Measurements from ENCODE around the gene DNAH6.

Gene DNAH6

GRCh38 chr2:84636080-84636971, 120.0 kb downstream of the DNAH6 start:
- Histone ChIP-seq H3K18ac (ENCODE audit: low read length) (no peak overlapping the region), H2AK5ac (ENCODE audit: low read length) (no peak overlapping the region), H4K8ac (ENCODE audit: low read depth, low read length) (no peak overlapping the region), H3K79me2 (ENCODE audit: control insufficient read depth, insufficient read depth, low read length) (no peaks in the 10 kb centered on the region), H3K27ac (ENCODE audit: low read depth, low read length) (no peak overlapping the region), H2BK15ac (replicated peaks; ENCODE audit: low read depth) (no peak overlapping the region), H3K4ac (ENCODE audit: low read depth, low read length) (no peak overlapping the region), H3K4me2 (ENCODE audit: low read length) (no peak overlapping the region), H3K27me3 (ENCODE audit: insufficient read depth, low read length, poor library complexity) (no peaks in the 10 kb centered on the region), H4K5ac (ENCODE audit: low read length) (no peak overlapping the region), H2BK5ac (ENCODE audit: low read length) (no peak overlapping the region), H3K79me1 (ENCODE audit: low read length) (no peaks in the 10 kb centered on the region), H3K4me3 (ENCODE audit: low read length) (no peak overlapping the region), H3K4me1 (ENCODE audit: control insufficient read depth, low read depth, low read length) (no peaks in the 10 kb centered on the region), H3K23ac (ENCODE audit: low read length) (no peak overlapping the region), H3K9ac (ENCODE audit: low read length) (no peak overlapping the region), H3K36me3 (ENCODE audit: control insufficient read depth, insufficient read depth, low read length) (no peaks in the 10 kb centered on the region), H3K56ac (ENCODE audit: low read length) (no peak overlapping the region), H2BK120ac (ENCODE audit: low read depth, low read length) (no peak overlapping the region)
- WGBS (ENCODE audit: extremely low coverage, insufficient coverage, low lambda C conversion rate): no CpG with 5 or more reads among the region's 2 CpGs
- no peak for DNase-seq

GRCh38 chr2:84639751-84640150, 123.5 kb downstream of the DNAH6 start:
- DNase-seq: no peak
- WGBS (ENCODE audit: extremely low coverage, insufficient coverage, low lambda C conversion rate): no CpG with 5 or more reads among the region's 5 CpGs

GRCh38 chr2:84640411-84640810, 124.1 kb downstream of the DNAH6 start:
- H4K8ac ChIP-seq (ENCODE audit: low read depth, low read length): no peak overlapping the region
- H3K27ac ChIP-seq (ENCODE audit: low read depth, low read length): no peak overlapping the region
- DNase-seq: no peak
- no peak overlapping the region for H3K4ac ChIP-seq (ENCODE audit: low read depth, low read length)
- H3K4me3 ChIP-seq (ENCODE audit: low read length): no peak overlapping the region
- no peak overlapping the region for H2BK5ac ChIP-seq (ENCODE audit: low read length)
- no peak overlapping the region for H2BK120ac ChIP-seq (ENCODE audit: low read depth, low read length)
- no peak overlapping the region for H2BK15ac ChIP-seq (replicated peaks; ENCODE audit: low read depth)
- no peaks in the 10 kb centered on the region for H3K36me3 ChIP-seq (ENCODE audit: control insufficient read depth, insufficient read depth, low read length)
- H3K79me2 ChIP-seq (ENCODE audit: control insufficient read depth, insufficient read depth, low read length): no peaks in the 10 kb centered on the region
- no peak overlapping the region for H2AK5ac ChIP-seq (ENCODE audit: low read length)
- WGBS (ENCODE audit: extremely low coverage, insufficient coverage, low lambda C conversion rate): no CpG with 5 or more reads among the region's 2 CpGs
- H4K5ac ChIP-seq (ENCODE audit: low read length): no peak overlapping the region
- H3K18ac ChIP-seq (ENCODE audit: low read length): no peak overlapping the region
- H3K23ac ChIP-seq (ENCODE audit: low read length): no peak overlapping the region
- no peaks in the 10 kb centered on the region for H3K4me1 ChIP-seq (ENCODE audit: control insufficient read depth, low read depth, low read length)
- H3K79me1 ChIP-seq (ENCODE audit: low read length): no peaks in the 10 kb centered on the region
- H3K9ac ChIP-seq (ENCODE audit: low read length): no peak overlapping the region
- no peak overlapping the region for H3K56ac ChIP-seq (ENCODE audit: low read length)
- H3K27me3 ChIP-seq (ENCODE audit: insufficient read depth, low read length, poor library complexity): no peaks in the 10 kb centered on the region
- H3K4me2 ChIP-seq (ENCODE audit: low read length): no peak overlapping the region

More at GRCh38 chr2:84639751-84640150, 123.5 kb downstream of the DNAH6 start:
- Histone ChIP-seq H3K79me2 (ENCODE audit: control insufficient read depth, insufficient read depth, low read length) (no peaks in the 10 kb centered on the region), H3K27me3 (ENCODE audit: insufficient read depth, low read length, poor library complexity) (no peaks in the 10 kb centered on the region), H3K79me1 (ENCODE audit: low read length) (no peaks in the 10 kb centered on the region), H4K5ac (ENCODE audit: low read length) (no peak overlapping the region), H3K4ac (ENCODE audit: low read depth, low read length) (no peak overlapping the region), H3K18ac (ENCODE audit: low read length) (no peak overlapping the region), H4K8ac (ENCODE audit: low read depth, low read length) (no peak overlapping the region), H2BK120ac (ENCODE audit: low read depth, low read length) (no peak overlapping the region), H2AK5ac (ENCODE audit: low read length) (no peak overlapping the region), H3K4me1 (ENCODE audit: control insufficient read depth, low read depth, low read length) (no peaks in the 10 kb centered on the region), H3K27ac (ENCODE audit: low read depth, low read length) (no peak overlapping the region), H2BK5ac (ENCODE audit: low read length) (no peak overlapping the region), H3K23ac (ENCODE audit: low read length) (no peak overlapping the region), H3K4me3 (ENCODE audit: low read length) (no peak overlapping the region), H3K36me3 (ENCODE audit: control insufficient read depth, insufficient read depth, low read length) (no peaks in the 10 kb centered on the region), H3K56ac (ENCODE audit: low read length) (no peak overlapping the region), H3K9ac (ENCODE audit: low read length) (no peak overlapping the region), H3K4me2 (ENCODE audit: low read length) (no peak overlapping the region), H2BK15ac (replicated peaks; ENCODE audit: low read depth) (no peak overlapping the region)

GRCh38 chr2:84641021-84641420, 124.7 kb downstream of the DNAH6 start:
- no peak overlapping the region for H3K4me3 ChIP-seq (ENCODE audit: low read length)
- no peaks in the 10 kb centered on the region for H3K36me3 ChIP-seq (ENCODE audit: control insufficient read depth, insufficient read depth, low read length)
- H4K8ac ChIP-seq (ENCODE audit: low read depth, low read length): no peak overlapping the region
- H3K79me2 ChIP-seq (ENCODE audit: control insufficient read depth, insufficient read depth, low read length): no peaks in the 10 kb centered on the region
- no peak overlapping the region for H2AK5ac ChIP-seq (ENCODE audit: low read length)
- no peaks in the 10 kb centered on the region for H3K27me3 ChIP-seq (ENCODE audit: insufficient read depth, low read length, poor library complexity)
- no peak overlapping the region for H2BK120ac ChIP-seq (ENCODE audit: low read depth, low read length)
- no peak overlapping the region for H3K27ac ChIP-seq (ENCODE audit: low read depth, low read length)
- no peak overlapping the region for H3K18ac ChIP-seq (ENCODE audit: low read length)
- no peak overlapping the region for H3K9ac ChIP-seq (ENCODE audit: low read length)
- no peak overlapping the region for H3K4me2 ChIP-seq (ENCODE audit: low read length)
- no peak overlapping the region for H4K5ac ChIP-seq (ENCODE audit: low read length)
- H3K56ac ChIP-seq (ENCODE audit: low read length): no peak overlapping the region
- H3K4ac ChIP-seq (ENCODE audit: low read depth, low read length): no peak overlapping the region
- H2BK5ac ChIP-seq (ENCODE audit: low read length): no peak overlapping the region
- no peak for DNase-seq
- H3K23ac ChIP-seq (ENCODE audit: low read length): no peak overlapping the region
- no peaks in the 10 kb centered on the region for H3K79me1 ChIP-seq (ENCODE audit: low read length)
- H3K4me1 ChIP-seq (ENCODE audit: control insufficient read depth, low read depth, low read length): no peaks in the 10 kb centered on the region
- H2BK15ac ChIP-seq (replicated peaks; ENCODE audit: low read depth): no peak overlapping the region
- WGBS (ENCODE audit: extremely low coverage, insufficient coverage, low lambda C conversion rate): no CpG with 5 or more reads among the region's 1 CpG

DNA sequence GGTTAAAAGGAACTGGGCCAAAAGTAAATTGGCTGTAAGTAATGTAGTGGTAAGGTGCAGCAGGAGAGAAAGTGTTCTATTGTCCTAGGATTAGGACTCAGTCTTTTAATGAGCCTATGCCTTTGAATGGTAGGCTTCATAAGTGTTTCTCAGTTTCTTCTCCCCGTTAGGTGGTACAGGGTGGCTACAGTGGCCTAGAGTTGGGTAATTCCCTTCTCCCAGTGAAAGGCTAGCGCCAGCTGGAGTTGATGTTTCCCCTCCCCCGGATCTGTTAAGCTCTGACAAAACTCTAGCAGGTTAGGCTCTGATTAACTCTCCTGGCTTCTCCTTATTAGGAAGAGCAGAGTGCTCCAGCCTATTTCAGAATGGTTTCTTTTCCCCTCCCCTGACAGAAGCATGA, 127.7 kb downstream of the DNAH6 start:
- Histone ChIP-seq H3K9ac (ENCODE audit: low read length) (no peak overlapping the region), H3K27me3 (ENCODE audit: insufficient read depth, low read length, poor library complexity) (no peaks in the 10 kb centered on the region), H2BK15ac (replicated peaks; ENCODE audit: low read depth) (no peak overlapping the region), H3K4me3 (ENCODE audit: low read length) (no peak overlapping the region), H2BK5ac (ENCODE audit: low read length) (no peak overlapping the region), H4K5ac (ENCODE audit: low read length) (no peak overlapping the region), H3K79me2 (ENCODE audit: control insufficient read depth, insufficient read depth, low read length) (no peaks in the 10 kb centered on the region), H3K27ac (ENCODE audit: low read depth, low read length) (no peak overlapping the region), H2BK120ac (ENCODE audit: low read depth, low read length) (no peak overlapping the region), H4K8ac (ENCODE audit: low read depth, low read length) (no peak overlapping the region), H3K4me2 (ENCODE audit: low read length) (no peak overlapping the region), H3K18ac (ENCODE audit: low read length) (no peak overlapping the region), H2AK5ac (ENCODE audit: low read length) (no peak overlapping the region), H3K4ac (ENCODE audit: low read depth, low read length) (no peak overlapping the region), H3K36me3 (ENCODE audit: control insufficient read depth, insufficient read depth, low read length) (no peaks in the 10 kb centered on the region), H3K79me1 (ENCODE audit: low read length) (no peaks in the 10 kb centered on the region), H3K4me1 (ENCODE audit: control insufficient read depth, low read depth, low read length) (no peaks in the 10 kb centered on the region), H3K23ac (ENCODE audit: low read length) (no peak overlapping the region), H3K56ac (ENCODE audit: low read length) (no peak overlapping the region)
- no CpG with 5 or more reads among the region's 3 CpGs for WGBS (ENCODE audit: extremely low coverage, insufficient coverage, low lambda C conversion rate)
- DNase-seq: peak; percentile 5

- Histone ChIP-seq H2BK5ac (ENCODE audit: low read length) (no peak overlapping the region), H3K4ac (ENCODE audit: low read depth, low read length) (no peak overlapping the region), H3K27ac (ENCODE audit: low read depth, low read length) (no peak overlapping the region), H4K5ac (ENCODE audit: low read length) (no peak overlapping the region), H3K79me2 (ENCODE audit: control insufficient read depth, insufficient read depth, low read length) (no peaks in the 10 kb centered on the region), H3K18ac (ENCODE audit: low read length) (no peak overlapping the region), H2AK5ac (ENCODE audit: low read length) (no peak overlapping the region), H3K4me1 (ENCODE audit: control insufficient read depth, low read depth, low read length) (no peaks in the 10 kb centered on the region), H3K9ac (ENCODE audit: low read length) (no peak overlapping the region), H3K56ac (ENCODE audit: low read length) (no peak overlapping the region), H3K27me3 (ENCODE audit: insufficient read depth, low read length, poor library complexity) (no peaks in the 10 kb centered on the region), H3K4me3 (ENCODE audit: low read length) (no peak overlapping the region), H4K8ac (ENCODE audit: low read depth, low read length) (no peak overlapping the region), H3K79me1 (ENCODE audit: low read length) (no peaks in the 10 kb centered on the region), H3K36me3 (ENCODE audit: control insufficient read depth, insufficient read depth, low read length) (no peaks in the 10 kb centered on the region), H3K23ac (ENCODE audit: low read length) (no peak overlapping the region), H2BK15ac (replicated peaks; ENCODE audit: low read depth) (no peak overlapping the region), H2BK120ac (ENCODE audit: low read depth, low read length) (no peak overlapping the region), H3K4me2 (ENCODE audit: low read length) (no peak overlapping the region)
- DNase-seq: no peak
Observed at GRCh38 chr2:84646514-84646913, 130.2 kb downstream of the DNAH6 start.
